ENCODE results near the gene WASL. TPM values are rescaled to one million over a fixed set of nuclear protein-coding genes. Genes with fewer than 3 reads are reported as not detected.

The WASL gene
- total RNA-seq, 1 experiment from 2014 or later, result 32.1 TPM

DNA sequence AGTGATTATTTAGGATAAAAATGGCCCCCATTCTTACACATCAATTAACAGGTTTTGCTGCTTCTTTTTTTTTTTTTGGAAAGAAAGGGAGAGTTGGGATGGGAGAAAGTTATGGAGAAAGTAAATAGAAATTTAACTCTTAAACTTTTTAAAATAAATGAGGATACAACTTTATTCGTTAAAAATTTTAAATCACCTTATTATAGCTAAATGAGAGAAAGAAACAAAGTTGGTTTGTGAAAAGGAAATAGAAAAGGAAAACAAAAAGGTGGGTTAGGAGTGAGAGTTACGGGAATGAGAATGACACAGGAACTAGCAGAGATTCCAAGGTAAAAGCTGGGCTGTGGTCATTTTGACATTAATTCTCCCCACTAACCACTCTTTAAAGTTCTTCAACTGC lies 58.3 kb downstream of the WASL start:
- no TSS peak for BruUV-seq (replicated peaks)
- Histone ChIP-seq H3K36me3 (ENCODE audit: insufficient read depth, low read length, poor library complexity, severe bottlenecking) (peaks cover 49% of the 10 kb centered on the region), H3K27ac (ENCODE audit: low read depth, low read length, poor library complexity, severe bottlenecking) (no peak overlapping the region), H3K4me1 (ENCODE audit: insufficient read depth, low read length, poor library complexity, severe bottlenecking) (no peaks in the 10 kb centered on the region), H3K4me3 (ENCODE audit: low read depth, low read length, poor library complexity, severe bottlenecking) (no peak overlapping the region), H3K27me3 (replicated peaks; ENCODE audit: insufficient read depth, low read depth, low read length, poor library complexity) (no peaks in the 10 kb centered on the region), H3K9me3 (ENCODE audit: low read depth, low read length, poor library complexity, severe bottlenecking) (no peaks in the 10 kb centered on the region)
- ChIA-PET POLR2A (ENCODE audit: low non-redundant PET) (no interaction called here), CTCF (no interaction called here)
- TF ChIP-seq, protein P1, sequence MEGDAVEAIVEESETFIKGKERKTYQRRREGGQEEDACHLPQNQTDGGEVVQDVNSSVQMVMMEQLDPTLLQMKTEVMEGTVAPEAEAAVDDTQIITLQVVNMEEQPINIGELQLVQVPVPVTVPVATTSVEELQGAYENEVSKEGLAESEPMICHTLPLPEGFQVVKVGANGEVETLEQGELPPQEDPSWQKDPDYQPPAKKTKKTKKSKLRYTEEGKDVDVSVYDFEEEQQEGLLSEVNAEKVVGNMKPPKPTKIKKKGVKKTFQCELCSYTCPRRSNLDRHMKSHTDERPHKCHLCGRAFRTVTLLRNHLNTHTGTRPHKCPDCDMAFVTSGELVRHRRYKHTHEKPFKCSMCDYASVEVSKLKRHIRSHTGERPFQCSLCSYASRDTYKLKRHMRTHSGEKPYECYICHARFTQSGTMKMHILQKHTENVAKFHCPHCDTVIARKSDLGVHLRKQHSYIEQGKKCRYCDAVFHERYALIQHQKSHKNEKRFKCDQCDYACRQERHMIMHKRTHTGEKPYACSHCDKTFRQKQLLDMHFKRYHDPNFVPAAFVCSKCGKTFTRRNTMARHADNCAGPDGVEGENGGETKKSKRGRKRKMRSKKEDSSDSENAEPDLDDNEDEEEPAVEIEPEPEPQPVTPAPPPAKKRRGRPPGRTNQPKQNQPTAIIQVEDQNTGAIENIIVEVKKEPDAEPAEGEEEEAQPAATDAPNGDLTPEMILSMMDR (conservative IDR thresholded peaks at IDR 0.05; ENCODE audit: low read depth, low read length), result no peak
- no peak for TF ChIP-seq EZH2 (IDR thresholded peaks at IDR 0.05; ENCODE audit: borderline replicate concordance, low read depth, low read length, poor library complexity, severe bottlenecking)
- intact Hi-C loops (cut with micrococcal nuclease; ENCODE audit: unreplicated experiment), result no loop called here
- DNase-seq (ENCODE audit: low spot score), result no peak

DNA sequence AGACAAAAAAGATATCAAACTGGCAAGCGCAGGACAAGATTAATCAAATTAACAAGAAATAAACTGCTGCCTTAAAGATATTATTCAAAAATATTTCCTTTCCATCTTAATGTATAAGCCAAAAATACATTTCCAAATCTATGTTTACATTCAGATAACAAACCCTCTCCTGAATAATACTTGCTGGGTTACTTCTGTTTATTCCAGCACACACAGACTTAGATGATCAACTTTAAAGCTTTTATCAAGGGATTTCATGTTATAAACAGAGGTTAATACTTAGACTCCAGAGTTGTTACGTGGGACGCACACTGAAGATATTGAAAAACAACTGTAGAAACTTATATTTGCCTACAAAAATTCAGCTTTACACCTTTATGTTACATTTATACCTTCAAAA lies 59.6 kb downstream of the WASL start:
- H3K4me1 ChIP-seq (ENCODE audit: insufficient read depth, low read length, poor library complexity, severe bottlenecking), result no peaks in the 10 kb centered on the region
- no peak for TF ChIP-seq EZH2 (IDR thresholded peaks at IDR 0.05; ENCODE audit: borderline replicate concordance, low read depth, low read length, poor library complexity, severe bottlenecking)
- TF ChIP-seq, protein P1 (conservative IDR thresholded peaks at IDR 0.05; ENCODE audit: low read depth, low read length), result no peak
- H3K27me3 ChIP-seq (replicated peaks; ENCODE audit: insufficient read depth, low read depth, low read length, poor library complexity), result no peaks in the 10 kb centered on the region
- peaks cover 37% of the 10 kb centered on the region for H3K36me3 ChIP-seq (ENCODE audit: insufficient read depth, low read length, poor library complexity, severe bottlenecking)
- BruUV-seq (replicated peaks), result no TSS peak
- no peaks in the 10 kb centered on the region for H3K9me3 ChIP-seq (ENCODE audit: low read depth, low read length, poor library complexity, severe bottlenecking)
- POLR2A ChIA-PET (ENCODE audit: low non-redundant PET), result no interaction called here
- CTCF ChIA-PET, result no interaction called here
- intact Hi-C loops (cut with micrococcal nuclease; ENCODE audit: unreplicated experiment), result no loop called here
- no peak overlapping the region for H3K4me3 ChIP-seq (ENCODE audit: low read depth, low read length, poor library complexity, severe bottlenecking)
- DNase-seq (ENCODE audit: low spot score), result no peak
- H3K27ac ChIP-seq (ENCODE audit: low read depth, low read length, poor library complexity, severe bottlenecking), result no peak overlapping the region

DNA sequence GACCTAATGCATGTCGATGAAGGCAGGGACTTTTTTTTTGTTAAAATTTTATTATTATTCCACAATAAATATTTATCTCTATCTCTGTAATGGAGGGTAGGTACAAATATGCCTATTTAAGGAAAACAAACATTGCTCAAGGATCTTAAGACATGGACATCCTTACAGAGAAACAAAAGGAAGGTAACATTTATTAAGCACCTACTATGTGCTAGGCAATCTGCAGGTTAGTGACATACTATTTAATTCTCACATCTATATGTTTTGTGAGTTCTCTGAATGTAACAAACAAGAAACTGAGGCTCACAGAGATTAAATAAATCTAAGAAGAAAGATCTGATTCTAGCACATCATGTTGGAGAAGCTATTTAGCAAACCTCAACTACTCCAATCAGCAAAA lies 61.1 kb downstream of the WASL start:
- DNase-seq (ENCODE audit: low spot score), result no peak
- no TSS peak for BruUV-seq (replicated peaks)
- H3K27ac ChIP-seq (ENCODE audit: low read depth, low read length, poor library complexity, severe bottlenecking), result no peak overlapping the region
- no peaks in the 10 kb centered on the region for H3K9me3 ChIP-seq (ENCODE audit: low read depth, low read length, poor library complexity, severe bottlenecking)
- no peak overlapping the region for H3K4me3 ChIP-seq (ENCODE audit: low read depth, low read length, poor library complexity, severe bottlenecking)
- ChIA-PET POLR2A (ENCODE audit: low non-redundant PET) (no interaction called here), CTCF (no interaction called here)
- H3K36me3 ChIP-seq (ENCODE audit: insufficient read depth, low read length, poor library complexity, severe bottlenecking), result peaks cover 37% of the 10 kb centered on the region
- H3K4me1 ChIP-seq (ENCODE audit: insufficient read depth, low read length, poor library complexity, severe bottlenecking), result no peaks in the 10 kb centered on the region
- H3K27me3 ChIP-seq (replicated peaks; ENCODE audit: insufficient read depth, low read depth, low read length, poor library complexity), result no peaks in the 10 kb centered on the region
- intact Hi-C loops (cut with micrococcal nuclease; ENCODE audit: unreplicated experiment), result no loop called here
- TF ChIP-seq, protein P1 (conservative IDR thresholded peaks at IDR 0.05; ENCODE audit: low read depth, low read length), result no peak
- TF ChIP-seq EZH2 (IDR thresholded peaks at IDR 0.05; ENCODE audit: borderline replicate concordance, low read depth, low read length, poor library complexity, severe bottlenecking), result no peak

Data from A673 (cell line).